GM23248 (cell line): ENCODE results near the gene RAD51D.

Experiments
- EZH2 ChIP-seq: fragments of 200-600 bp; sonication (generic); IDR thresholded peaks from 2 replicates; pipeline ENCODE4 v1.6.1; 2018; ENCODE audit warnings: antibody characterized with exemption, mild to moderate bottlenecking; ENCODE audit not compliant: insufficient read depth, poor library complexity, severe bottlenecking
- EZH2phosphoT487 ChIP-seq: fragments of 200-600 bp; sonication (generic); IDR thresholded peaks from 2 replicates; pipeline ENCODE4 v1.6.1; 2018; ENCODE audit warnings: antibody characterized with exemption, moderate library complexity, mild to moderate bottlenecking, low read depth; ENCODE audit not compliant: insufficient read depth

GRCh38 chr17:35155246-35155645, 35.6 kb upstream of the RAD51D start:
- TF ChIP-seq EZH2 = no peak
- TF ChIP-seq EZH2phosphoT487 = no peak
